ENCODE results near the gene KIRREL3. TPM values are rescaled to one million over a fixed set of nuclear protein-coding genes. Genes with fewer than 3 reads are reported as not detected.

KIRREL3 gene
- total RNA-seq, 1 experiment from 2014 or later, result 0.44 TPM

GRCh38 chr11:127017482-127017881, 16.9 kb upstream of the KIRREL3 start:
- no TSS peak for BruUV-seq (replicated peaks)
- Histone ChIP-seq H3K4me2 (ENCODE audit: low read length) (no peak overlapping the region), H3F3A (ENCODE audit: low read length, unreplicated experiment) (no peaks in the 10 kb centered on the region), H3K4me1 (ENCODE audit: insufficient read depth, low read length) (no peaks in the 10 kb centered on the region), H3K4me3 (ENCODE audit: low read length) (no peak overlapping the region), H3K79me2 (ENCODE audit: low read length) (no peaks in the 10 kb centered on the region), H3K9ac (ENCODE audit: low read length) (no peak overlapping the region), H3K36me3 (ENCODE audit: low read depth, low read length) (no peaks in the 10 kb centered on the region), H3K27me3 (ENCODE audit: low read length) (peaks cover 3% of the 10 kb centered on the region; the same call in 1 of the 2 replicates), H2AFZ (ENCODE audit: low read length) (no peak overlapping the region), H3K9me2 (replicated peaks; ENCODE audit: low read length) (no peaks in the 10 kb centered on the region), H4K20me1 (ENCODE audit: low read length) (no peaks in the 10 kb centered on the region), H3K27ac (ENCODE audit: low read length) (no peak overlapping the region), H3K9me3 (ENCODE audit: low read length) (no peaks in the 10 kb centered on the region)
- ATAC-seq (peak; percentile 31; the same call in 1 of the 2 replicates), DNase-seq (peak; percentile 44)
- TF ChIP-seq EZH2phosphoT487 (IDR thresholded peaks at IDR 0.05; ENCODE audit: borderline replicate concordance, low read length), result no peak
- peak; percentile 40 for TF ChIP-seq CTCF (conservative IDR thresholded peaks at IDR 0.05; ENCODE audit: low read depth, low read length)
- no peak for TF ChIP-seq EZH2 (IDR thresholded peaks at IDR 0.05; ENCODE audit: low read length, unreplicated experiment)
- intact Hi-C loops (cut with micrococcal nuclease), result no loop called here
- POLR2A ChIA-PET (ENCODE audit: unreplicated experiment), result no interaction called here
- CTCF ChIA-PET, result no interaction called here

GRCh38 chr11:127013550-127013949, 13.0 kb upstream of the KIRREL3 start:
- DNase-seq (no peak), ATAC-seq (no peak)
- no peaks in the 10 kb centered on the region for H3K79me2 ChIP-seq (ENCODE audit: low read length)
- H3K9me2 ChIP-seq (replicated peaks; ENCODE audit: low read length), result no peaks in the 10 kb centered on the region
- no peak overlapping the region for H3K4me2 ChIP-seq (ENCODE audit: low read length)
- TF ChIP-seq EZH2phosphoT487 (IDR thresholded peaks at IDR 0.05; ENCODE audit: borderline replicate concordance, low read length) (no peak), CTCF (conservative IDR thresholded peaks at IDR 0.05; ENCODE audit: low read depth, low read length) (no peak), EZH2 (IDR thresholded peaks at IDR 0.05; ENCODE audit: low read length, unreplicated experiment) (no peak)
- H3K27ac ChIP-seq (ENCODE audit: low read length), result no peak overlapping the region
- BruUV-seq (replicated peaks), result no TSS peak
- POLR2A ChIA-PET (ENCODE audit: unreplicated experiment), result no interaction called here
- intact Hi-C loops (cut with micrococcal nuclease), result no loop called here
- no peak overlapping the region for H3K9ac ChIP-seq (ENCODE audit: low read length)
- H3K27me3 ChIP-seq (ENCODE audit: low read length), result peaks cover 11% of the 10 kb centered on the region; the same call in 1 of the 2 replicates
- no peaks in the 10 kb centered on the region for H3F3A ChIP-seq (ENCODE audit: low read length, unreplicated experiment)
- H3K9me3 ChIP-seq (ENCODE audit: low read length), result no peaks in the 10 kb centered on the region
- no peaks in the 10 kb centered on the region for H3K36me3 ChIP-seq (ENCODE audit: low read depth, low read length)
- CTCF ChIA-PET, result no interaction called here
- no peak overlapping the region for H2AFZ ChIP-seq (ENCODE audit: low read length)
- H4K20me1 ChIP-seq (ENCODE audit: low read length), result no peaks in the 10 kb centered on the region
- H3K4me3 ChIP-seq (ENCODE audit: low read length), result no peak overlapping the region
- no peaks in the 10 kb centered on the region for H3K4me1 ChIP-seq (ENCODE audit: insufficient read depth, low read length)

GRCh38 chr11:127006311-127006710, 5.7 kb upstream of the KIRREL3 start:
- no TSS peak for BruUV-seq (replicated peaks)
- DNase-seq (no peak), ATAC-seq (no peak)
- H3F3A ChIP-seq (ENCODE audit: low read length, unreplicated experiment), result no peaks in the 10 kb centered on the region
- H3K4me3 ChIP-seq (ENCODE audit: low read length), result no peak overlapping the region
- H3K27ac ChIP-seq (ENCODE audit: low read length), result no peak overlapping the region
- H3K79me2 ChIP-seq (ENCODE audit: low read length), result no peaks in the 10 kb centered on the region
- H3K4me2 ChIP-seq (ENCODE audit: low read length), result no peak overlapping the region
- H3K36me3 ChIP-seq (ENCODE audit: low read depth, low read length), result no peaks in the 10 kb centered on the region
- no peaks in the 10 kb centered on the region for H3K9me3 ChIP-seq (ENCODE audit: low read length)
- no peaks in the 10 kb centered on the region for H3K9me2 ChIP-seq (replicated peaks; ENCODE audit: low read length)
- H4K20me1 ChIP-seq (ENCODE audit: low read length), result no peaks in the 10 kb centered on the region
- ChIA-PET POLR2A (ENCODE audit: unreplicated experiment) (no interaction called here), CTCF (no interaction called here)
- H3K4me1 ChIP-seq (ENCODE audit: insufficient read depth, low read length), result no peaks in the 10 kb centered on the region
- no peak for TF ChIP-seq CTCF (conservative IDR thresholded peaks at IDR 0.05; ENCODE audit: low read depth, low read length)
- no peak for TF ChIP-seq EZH2phosphoT487 (IDR thresholded peaks at IDR 0.05; ENCODE audit: borderline replicate concordance, low read length)
- TF ChIP-seq EZH2 (IDR thresholded peaks at IDR 0.05; ENCODE audit: low read length, unreplicated experiment), result no peak
- peaks cover 54% of the 10 kb centered on the region for H3K27me3 ChIP-seq (ENCODE audit: low read length)
- no peak overlapping the region for H2AFZ ChIP-seq (ENCODE audit: low read length)
- no peak overlapping the region for H3K9ac ChIP-seq (ENCODE audit: low read length)
- intact Hi-C loops (cut with micrococcal nuclease), result no loop called here

Measured in PC-3 (cell line).